Effector memory CD4-positive, alpha-beta T cell (primary cell): Measurements from ENCODE around the gene TSSC4.

Source experiments
- DNase-seq, 3 donors: peaks; one replicate each; pipeline ENCODE4 v3.0.0-alpha.2; 2020
- H3K27ac ChIP-seq: 2 replicates; pipeline ENCODE4 v1.7.0; 2013; ENCODE audit warnings: mild to moderate bottlenecking, low read length, moderate library complexity; ENCODE audit not compliant: insufficient read depth, poor library complexity, severe bottlenecking
- H3K27me3 ChIP-seq: replicated peaks from 2 replicates; pipeline ENCODE4 v1.7.0; 2013; ENCODE audit warnings: mild to moderate bottlenecking, low read length; ENCODE audit not compliant: insufficient read depth, control insufficient read depth, poor library complexity, severe bottlenecking
- H3K36me3 ChIP-seq: 2 replicates; pipeline ENCODE4 v1.7.0; 2013; ENCODE audit warnings: mild to moderate bottlenecking, low read length, moderate library complexity; ENCODE audit not compliant: control insufficient read depth, insufficient read depth
- H3K4me1 ChIP-seq: 2 replicates; pipeline ENCODE4 v1.7.0; 2013; ENCODE audit warnings: low read length, mild to moderate bottlenecking; ENCODE audit not compliant: control insufficient read depth, insufficient read depth, poor library complexity, severe bottlenecking
- H3K4me3 ChIP-seq: 2 replicates; pipeline ENCODE4 v1.7.0; 2013; ENCODE audit warnings: low read length, low read depth, mild to moderate bottlenecking; ENCODE audit not compliant: insufficient read depth, poor library complexity, severe bottlenecking
- H3K9me3 ChIP-seq: 2 replicates; pipeline ENCODE4 v1.7.0; 2013; ENCODE audit warnings: mild to moderate bottlenecking, low read length, moderate library complexity; ENCODE audit not compliant: control insufficient read depth

Gene TSSC4

DNA sequence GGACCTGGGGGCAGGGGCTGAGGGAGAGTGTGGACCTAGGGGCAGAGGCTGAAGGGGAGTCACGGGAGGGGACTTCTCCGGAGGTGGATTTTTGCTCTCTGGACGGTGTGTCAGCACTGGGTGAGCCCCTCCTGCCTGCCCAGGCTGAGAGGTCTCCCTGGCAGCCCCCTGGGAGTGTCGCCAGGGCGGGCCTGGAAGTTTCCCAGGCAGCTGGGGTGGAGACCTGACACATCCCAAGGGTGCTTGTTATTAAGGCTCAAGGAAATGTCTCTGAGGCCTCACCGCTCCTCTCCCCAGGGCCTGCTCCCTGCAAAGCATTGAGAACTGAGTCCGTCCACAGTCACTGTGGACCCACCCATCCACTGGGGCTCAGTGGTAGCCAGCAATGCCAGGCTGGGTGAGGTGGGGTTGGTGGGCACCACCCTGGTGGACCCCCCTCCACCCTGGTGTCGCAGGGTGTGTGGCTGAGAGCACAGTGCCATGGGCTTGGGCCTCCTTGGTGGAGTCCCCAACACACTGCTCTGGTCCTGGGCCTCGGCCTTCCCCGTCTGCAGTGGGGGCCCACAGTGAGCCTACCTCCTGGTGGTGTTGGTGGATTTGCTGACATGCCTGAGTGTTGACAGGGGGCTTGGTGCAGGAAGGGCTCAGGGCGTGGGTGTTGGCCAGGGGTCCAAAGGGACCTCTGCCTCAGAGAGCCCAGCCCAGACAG lies 20.9 kb upstream of the TSSC4 start:
- Histone ChIP-seq H3K4me1 (peaks cover 30% of the 10 kb centered on the region), H3K27ac (peak overlapping the region; percentile 39), H3K9me3 (no peaks in the 10 kb centered on the region), H3K27me3 (no peaks in the 10 kb centered on the region), H3K36me3 (no peaks in the 10 kb centered on the region), H3K4me3 (no peak overlapping the region)
- DNase-seq, result no peak

DNA sequence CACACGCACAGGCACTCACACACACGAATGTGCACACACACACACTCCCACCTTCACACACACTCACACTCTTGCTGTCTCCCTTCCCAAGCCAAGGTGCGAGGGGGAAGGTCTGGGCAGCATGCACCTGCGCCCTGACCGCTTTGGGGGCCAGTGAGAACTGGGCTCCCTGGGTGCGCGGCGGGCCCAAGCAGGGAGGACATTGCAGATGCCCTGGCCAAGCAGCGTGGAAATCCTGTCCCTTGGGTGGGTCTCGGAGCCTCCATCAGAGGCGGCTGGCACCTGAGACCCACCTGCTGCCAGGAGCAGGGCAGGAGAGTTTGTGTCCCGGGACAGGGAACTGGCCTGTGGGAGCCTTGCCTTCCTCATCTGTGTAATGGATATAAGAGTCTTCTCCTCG lies 20.2 kb upstream of the TSSC4 start:
- DNase-seq, result no peak
- H3K4me1 ChIP-seq, result peaks cover 36% of the 10 kb centered on the region
- H3K27me3 ChIP-seq, result no peaks in the 10 kb centered on the region
- no peak overlapping the region for H3K27ac ChIP-seq
- H3K9me3 ChIP-seq, result no peaks in the 10 kb centered on the region
- H3K36me3 ChIP-seq, result no peaks in the 10 kb centered on the region
- H3K4me3 ChIP-seq, result no peak overlapping the region

DNA sequence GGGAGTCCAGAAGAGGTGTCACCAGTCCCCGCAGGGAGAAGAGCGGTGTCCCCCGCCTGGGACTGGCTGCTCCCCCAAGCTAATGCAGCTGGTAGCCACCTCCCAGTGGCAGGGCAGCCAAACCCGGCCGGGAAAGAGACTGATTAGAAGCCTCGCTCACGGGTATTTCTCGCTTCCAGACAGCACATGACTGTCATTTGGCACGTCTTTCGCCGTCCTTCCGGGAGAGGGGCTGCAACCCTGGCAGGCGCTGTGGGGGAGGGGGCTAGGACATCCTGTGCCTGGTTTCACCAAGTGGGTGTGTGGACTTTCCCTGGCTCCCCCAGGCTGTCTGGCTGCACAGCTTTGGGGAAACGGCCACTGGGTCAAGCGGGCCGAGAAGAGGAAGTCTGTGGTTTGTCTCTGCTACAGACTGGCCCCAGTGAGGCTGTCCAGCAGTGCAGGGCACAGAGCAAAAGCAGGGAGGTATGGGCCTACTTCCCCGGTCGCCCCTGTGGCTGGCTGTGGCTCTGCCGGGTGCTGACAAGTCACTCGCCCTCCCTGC lies 19.7 kb upstream of the TSSC4 start:
- Histone ChIP-seq H3K27me3 (no peaks in the 10 kb centered on the region), H3K9me3 (no peaks in the 10 kb centered on the region), H3K4me3 (no peak overlapping the region), H3K36me3 (no peaks in the 10 kb centered on the region), H3K4me1 (peaks cover 36% of the 10 kb centered on the region), H3K27ac (no peak overlapping the region)
- no peak for DNase-seq

DNA sequence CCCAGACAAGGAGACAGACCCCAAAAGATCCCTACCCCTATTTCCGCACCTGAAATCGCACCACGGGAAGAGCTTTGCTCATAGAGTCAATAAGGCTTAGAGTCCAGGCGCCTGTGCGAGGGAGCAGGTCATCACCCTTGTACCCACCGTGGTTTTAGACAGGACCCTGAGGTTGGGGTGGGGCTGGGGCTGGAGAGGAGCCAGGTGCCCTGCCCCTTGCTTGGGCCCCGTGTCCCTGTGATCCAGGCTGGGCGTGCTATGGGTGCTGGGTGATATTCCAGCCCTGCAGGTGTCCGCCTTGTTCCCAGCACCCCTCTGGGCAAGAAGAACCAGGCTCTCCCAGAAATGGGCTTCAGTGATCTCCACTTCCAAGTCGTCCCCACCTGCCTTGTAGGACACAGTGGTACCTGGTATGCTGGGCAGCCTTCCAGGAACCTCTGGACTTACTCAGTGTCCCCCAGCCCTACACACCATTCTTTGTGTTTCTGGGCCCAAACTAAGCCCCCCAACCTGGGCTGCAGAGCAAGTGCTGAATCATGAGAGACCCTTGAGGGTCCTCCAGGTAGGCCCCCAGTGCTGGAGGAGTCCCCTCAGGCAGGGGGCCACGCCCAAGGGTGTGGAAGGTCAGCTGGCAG lies 18.9 kb upstream of the TSSC4 start:
- peaks cover 42% of the 10 kb centered on the region for H3K4me1 ChIP-seq
- DNase-seq, result no peak
- no peaks in the 10 kb centered on the region for H3K27me3 ChIP-seq
- H3K4me3 ChIP-seq, result no peak overlapping the region
- peak overlapping the region; percentile 18 for H3K27ac ChIP-seq
- no peaks in the 10 kb centered on the region for H3K36me3 ChIP-seq
- no peaks in the 10 kb centered on the region for H3K9me3 ChIP-seq

DNA sequence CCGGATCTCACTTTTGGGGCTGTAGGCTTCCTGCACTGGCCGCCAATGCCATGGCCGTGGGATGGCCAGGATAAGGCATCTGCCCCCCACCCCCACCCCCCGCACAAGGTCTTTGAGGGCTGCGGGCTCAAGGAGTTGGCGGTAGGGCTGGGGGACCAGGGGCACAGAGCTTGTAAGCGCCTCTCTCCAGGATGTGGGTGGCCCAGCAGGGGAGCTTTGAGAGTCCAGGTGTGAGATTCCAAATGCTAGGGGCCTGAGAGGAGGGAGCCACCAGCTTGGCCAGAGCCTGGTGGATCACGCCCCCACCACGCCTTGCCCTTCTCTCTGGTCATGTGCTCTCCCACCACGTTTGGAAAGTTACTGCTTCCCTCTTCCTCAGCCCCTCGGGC lies 18.4 kb upstream of the TSSC4 start:
- H3K36me3 ChIP-seq, result no peaks in the 10 kb centered on the region
- H3K4me3 ChIP-seq, result no peak overlapping the region
- H3K27me3 ChIP-seq, result no peaks in the 10 kb centered on the region
- no peak overlapping the region for H3K27ac ChIP-seq
- H3K4me1 ChIP-seq, result peaks cover 43% of the 10 kb centered on the region
- H3K9me3 ChIP-seq, result no peaks in the 10 kb centered on the region
- no peak for DNase-seq

DNA sequence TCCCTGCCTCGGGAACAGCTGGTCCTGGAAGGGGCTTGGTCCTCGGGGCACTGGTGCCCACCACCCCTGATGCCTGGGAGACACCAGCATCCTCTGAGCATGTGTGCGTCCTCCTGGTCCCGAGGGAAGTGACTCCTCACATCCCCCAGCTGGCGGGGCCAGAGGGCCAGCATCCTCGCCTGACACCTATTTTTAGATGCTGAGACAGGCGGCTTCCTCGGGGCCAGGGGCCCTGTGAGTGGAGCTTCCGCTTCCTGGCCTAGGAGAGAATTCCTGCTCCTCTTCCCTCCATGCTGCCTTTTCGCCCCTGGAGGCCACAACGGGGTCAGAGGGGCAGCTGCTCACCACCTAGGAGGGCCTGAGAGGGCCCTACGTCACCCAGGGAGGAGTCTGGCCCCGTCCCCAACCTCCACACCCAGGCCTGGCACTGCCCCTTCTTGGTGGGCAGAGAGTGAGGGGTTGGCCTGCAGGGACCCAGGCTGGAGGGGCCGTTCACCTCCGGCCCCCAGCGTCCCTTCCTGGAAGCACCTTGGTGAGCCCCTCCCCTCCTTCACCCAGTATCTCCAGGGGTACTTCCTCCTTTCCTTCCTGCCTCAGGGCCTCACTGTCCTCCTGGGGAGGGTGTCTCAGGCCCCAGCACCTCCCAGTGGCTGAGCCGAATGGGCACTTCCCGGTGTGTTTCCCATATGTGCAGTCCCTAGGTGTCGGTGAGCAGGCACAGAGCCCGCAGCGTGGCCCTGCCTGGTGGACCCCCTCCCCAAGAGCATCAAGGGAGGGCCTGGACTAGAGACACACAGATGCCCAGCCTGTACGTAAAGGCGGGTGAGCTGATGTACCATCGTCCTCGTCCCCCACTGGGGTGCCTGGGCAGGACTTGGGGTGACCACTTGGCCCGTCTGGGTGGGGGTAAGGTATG lies 17.4 kb upstream of the TSSC4 start:
- DNase-seq, result no peak
- Histone ChIP-seq H3K4me1 (peaks cover 51% of the 10 kb centered on the region), H3K4me3 (no peak overlapping the region), H3K27me3 (no peaks in the 10 kb centered on the region), H3K9me3 (no peaks in the 10 kb centered on the region), H3K27ac (no peak overlapping the region), H3K36me3 (no peaks in the 10 kb centered on the region)

DNA sequence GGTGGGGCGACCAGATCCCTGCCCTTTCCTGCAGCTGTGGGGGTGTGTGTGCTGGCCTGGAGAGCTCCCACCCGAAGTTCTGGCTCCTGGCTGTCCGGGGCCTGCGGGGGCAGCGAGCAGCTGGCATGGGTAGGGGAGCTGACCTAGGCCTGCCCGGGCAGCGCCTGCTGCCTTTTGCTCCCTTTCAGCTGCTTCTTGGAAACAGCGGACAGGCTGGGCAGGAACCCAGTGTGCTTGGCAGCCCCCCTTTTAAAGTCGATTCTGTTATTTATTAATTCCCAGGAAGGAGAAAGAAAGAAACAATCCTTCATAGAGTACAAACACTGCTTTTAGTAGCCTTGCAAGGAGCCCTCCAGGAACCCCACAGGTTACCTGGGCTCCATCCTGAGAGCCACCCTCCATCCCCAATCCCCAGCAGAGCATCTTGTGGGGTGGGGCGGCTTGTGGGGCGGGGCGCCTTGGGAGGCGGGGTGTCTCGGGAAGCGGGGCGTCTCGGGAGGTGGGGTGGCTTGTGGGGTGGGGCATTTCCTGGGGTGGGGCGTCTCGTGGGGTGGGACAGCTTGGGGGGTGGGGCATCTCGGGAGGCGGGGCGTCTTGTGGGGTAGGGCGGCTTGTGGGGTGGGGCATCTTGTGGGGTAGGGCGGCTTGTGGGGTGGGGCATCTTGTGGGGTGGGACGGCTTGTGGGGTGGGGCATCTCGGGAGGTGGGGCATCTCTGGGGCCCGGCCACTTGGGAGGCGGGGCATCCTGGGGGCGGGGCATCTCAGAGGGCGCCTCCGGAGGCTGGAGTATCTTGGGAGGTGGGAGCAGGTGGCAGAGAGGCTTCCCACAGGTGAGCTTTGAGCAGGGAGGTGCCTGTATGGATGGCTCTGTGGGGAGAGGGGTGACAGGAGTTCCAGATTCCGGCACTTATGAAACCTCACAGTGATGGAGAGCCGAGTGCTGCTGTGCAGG lies 16.4 kb upstream of the TSSC4 start:
- no peaks in the 10 kb centered on the region for H3K36me3 ChIP-seq

DNA sequence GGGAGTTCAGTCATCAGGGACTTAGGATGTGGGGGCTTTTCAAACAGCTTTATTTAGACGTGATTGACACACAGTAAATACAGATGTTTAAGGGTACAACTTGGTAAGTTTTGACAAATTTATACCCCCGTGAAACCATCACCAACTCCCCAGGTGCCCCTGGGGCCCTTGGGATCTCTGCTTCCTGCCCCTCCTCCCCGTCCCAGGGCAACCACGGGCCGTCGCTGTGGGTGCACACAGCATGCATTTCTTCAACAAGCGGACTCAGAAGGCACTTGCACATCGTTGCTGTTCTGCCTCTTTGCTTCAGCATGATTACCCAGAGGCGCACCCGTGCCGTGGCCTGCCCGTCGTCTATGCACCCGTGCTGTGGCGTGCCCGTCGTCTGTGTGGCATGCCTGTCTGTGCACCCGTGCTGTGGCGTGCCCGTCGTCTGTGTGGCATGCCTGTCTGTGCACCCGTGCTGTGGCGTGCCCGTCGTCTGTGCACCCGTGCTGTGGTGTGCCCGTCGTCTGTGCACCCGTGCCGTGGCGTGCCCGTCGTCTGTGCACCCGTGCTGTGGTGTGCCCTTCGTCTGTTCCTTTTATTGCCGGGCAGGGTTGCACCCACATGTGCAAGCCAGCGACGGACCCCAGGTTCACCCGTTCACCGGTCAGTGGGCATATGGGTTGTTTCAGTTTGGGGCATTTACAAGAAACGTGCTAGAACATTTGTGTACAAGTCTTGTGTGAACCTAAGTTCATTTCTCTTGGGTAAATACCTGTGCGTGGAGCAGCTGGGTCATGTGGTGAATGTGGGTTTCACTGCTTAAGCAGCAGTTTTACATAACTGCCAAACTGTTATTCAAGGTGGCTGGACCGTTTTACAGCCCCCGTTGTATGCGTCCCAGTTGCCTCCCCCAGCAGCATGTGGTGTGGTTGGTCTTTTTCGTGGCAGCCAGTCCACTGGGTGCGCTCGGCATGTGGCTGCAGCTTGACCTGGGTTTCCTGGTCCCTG lies 15.1 kb upstream of the TSSC4 start:
- H3K27ac ChIP-seq, result no peak overlapping the region
- H3K36me3 ChIP-seq, result peaks cover 3% of the 10 kb centered on the region
- no peak overlapping the region for H3K4me3 ChIP-seq
- H3K9me3 ChIP-seq, result no peaks in the 10 kb centered on the region
- no peak for DNase-seq
- no peaks in the 10 kb centered on the region for H3K27me3 ChIP-seq
- peaks cover 44% of the 10 kb centered on the region for H3K4me1 ChIP-seq

More for the DNA sequence above, 16.4 kb upstream of the TSSC4 start:
- Histone ChIP-seq H3K4me1 (peaks cover 50% of the 10 kb centered on the region), H3K27me3 (no peaks in the 10 kb centered on the region), H3K27ac (no peak overlapping the region), H3K9me3 (no peaks in the 10 kb centered on the region), H3K4me3 (no peak overlapping the region)
- DNase-seq, result peak; percentile 33 to 60 (median 48)
